GM19328 (cell line): ENCODE results near the gene TUT1.
"Not testable (repeated sequence)": the region's sequence is repeated elsewhere in the genome, so short reads cannot be mapped to it uniquely, and the experiment has no call there.

ENCODE experiments used
- ATAC-seq: cut with Tn5 transposase; IDR thresholded peaks from one replicate; pipeline ENCODE4 v1.9.1; 2021; ENCODE audit warnings: mild to moderate bottlenecking, moderate library complexity; ENCODE audit not compliant: unreplicated experiment

Gene TUT1

GRCh38 chr11:62604460-62605120 lies 13.3 kb upstream of the TUT1 start:
- ATAC-seq, result no peak

- no peak for ATAC-seq
Measured at GRCh38 chr11:62603776-62604299, 12.5 kb upstream of the TUT1 start.

GRCh38 chr11:62603072-62603408 lies 11.7 kb upstream of the TUT1 start:
- ATAC-seq, result no peak

GRCh38 chr11:62602141-62603071 lies 11.1 kb upstream of the TUT1 start:
- no peak for ATAC-seq

GRCh38 chr11:62601372-62602140 lies 10.2 kb upstream of the TUT1 start, which contains the start of gene MTA2:
Gene MTA2 (minus strand): TSS chr11:62601865. CDS start chr11:62601450, 415 bp downstream.
- ATAC-seq, result peak; percentile 75

GRCh38 chr11:62601122-62601371 lies 9.7 kb upstream of the TUT1 start:
- ATAC-seq, result no peak

GRCh38 chr11:62600367-62601121 lies 9.2 kb upstream of the TUT1 start:
- no peak for ATAC-seq

GRCh38 chr11:62599901-62600300 lies 8.6 kb upstream of the TUT1 start:
- no peak for ATAC-seq

GRCh38 chr11:62599069-62599696 lies 7.9 kb upstream of the TUT1 start:
- ATAC-seq, result peak; percentile 34

- no peak for ATAC-seq
Measured at GRCh38 chr11:62595124-62595523, 3.8 kb upstream of the TUT1 start.

- no peak for ATAC-seq
Measured at GRCh38 chr11:62593434-62594044, 2.2 kb upstream of the TUT1 start.

GRCh38 chr11:62592989-62593421 lies 1.7 kb upstream of the TUT1 start:
- no peak for ATAC-seq

GRCh38 chr11:62592146-62592815 lies 958 bp upstream of the TUT1 start:
- ATAC-seq, result no peak

GRCh38 chr11:62588966-62589637 lies 2.2 kb downstream of the TUT1 start:
- no peak for ATAC-seq

GRCh38 chr11:62585356-62585755 lies 6.0 kb downstream of the TUT1 start:
- not testable (repeated sequence) for ATAC-seq

GRCh38 chr11:62581735-62582134 lies 9.6 kb downstream of the TUT1 start:
- not testable (repeated sequence) for ATAC-seq

GRCh38 chr11:62580959-62581715 lies 10.2 kb downstream of the TUT1 start:
- no peak for ATAC-seq

GRCh38 chr11:62579252-62579651 lies 12.1 kb downstream of the TUT1 start:
- no peak for ATAC-seq
